Measurements from ENCODE around the gene SCAANT1. TPM values are rescaled to one million over a fixed set of nuclear protein-coding genes. Genes with fewer than 3 reads are reported as not detected.

Gene SCAANT1
- total and polyA plus RNA-seq, 2 of the 8 experiments (the other 6 are each of a cell fraction or from before 2014, with no cell fraction given) = not detected

DNA sequence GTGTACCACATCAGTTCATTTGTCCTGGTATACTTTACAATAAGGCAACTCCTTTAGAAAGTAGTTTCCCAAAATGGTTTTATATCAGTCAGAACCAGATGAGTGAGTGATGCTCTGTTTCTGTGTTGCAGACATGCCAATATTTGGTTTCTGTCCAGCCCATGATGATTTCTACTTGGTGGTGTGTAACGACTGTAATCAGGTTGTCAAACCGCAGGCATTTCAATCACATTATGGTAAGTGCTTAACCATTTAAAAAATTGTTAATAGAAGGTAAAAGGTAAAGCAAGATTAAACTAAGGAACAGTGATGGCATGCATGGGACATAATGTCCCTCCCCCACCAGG, 40.0 kb upstream of the SCAANT1 start (continued):
- TF ChIP-seq POLR2A (IDR thresholded peaks at IDR 0.05; ENCODE audit: control extremely low read depth in 1 of 2, low read depth in 2 of 2, low read length in 2 of 2) (no peak), RFX5 (IDR thresholded peaks at IDR 0.05; ENCODE audit: borderline replicate concordance, low read depth, low read length) (no peak), CHD1 (IDR thresholded peaks at IDR 0.05; ENCODE audit: low read depth, low read length) (no peak), CBX8 (IDR thresholded peaks at IDR 0.05; ENCODE audit: borderline replicate concordance, low read depth, low read length) (no peak), HDAC2 (IDR thresholded peaks at IDR 0.05; ENCODE audit: borderline replicate concordance in 1 of 2, low read depth in 2 of 2, low read length in 2 of 2) (no peak)
